Peyer's patch (tissue), 4 donors: ENCODE results near the gene OLFM1.

Experiments used
- POLR2A ChIP-seq, 2 donors: fragments of 450-650 bp; IDR thresholded peaks; one replicate each; pipeline ENCODE4 v1.5.1; 2017; ENCODE audit warnings: antibody characterized with exemption in 2 of 2, mild to moderate bottlenecking in 2 of 2, moderate library complexity in 2 of 2
- TF ChIP-seq, protein P1 (sequence below), 6 experiments: fragments of 450-650 bp in 4 of 6; fragments of 200-600 bp in 2 of 6; sonication (generic) in 1 of 6; IDR thresholded peaks; one replicate each; pipeline ENCODE4 v1.5.1; 2017 to 2019; ENCODE audit warnings: antibody characterized with exemption in 6 of 6, mild to moderate bottlenecking in 3 of 6, moderate library complexity in 1 of 6

DNA sequence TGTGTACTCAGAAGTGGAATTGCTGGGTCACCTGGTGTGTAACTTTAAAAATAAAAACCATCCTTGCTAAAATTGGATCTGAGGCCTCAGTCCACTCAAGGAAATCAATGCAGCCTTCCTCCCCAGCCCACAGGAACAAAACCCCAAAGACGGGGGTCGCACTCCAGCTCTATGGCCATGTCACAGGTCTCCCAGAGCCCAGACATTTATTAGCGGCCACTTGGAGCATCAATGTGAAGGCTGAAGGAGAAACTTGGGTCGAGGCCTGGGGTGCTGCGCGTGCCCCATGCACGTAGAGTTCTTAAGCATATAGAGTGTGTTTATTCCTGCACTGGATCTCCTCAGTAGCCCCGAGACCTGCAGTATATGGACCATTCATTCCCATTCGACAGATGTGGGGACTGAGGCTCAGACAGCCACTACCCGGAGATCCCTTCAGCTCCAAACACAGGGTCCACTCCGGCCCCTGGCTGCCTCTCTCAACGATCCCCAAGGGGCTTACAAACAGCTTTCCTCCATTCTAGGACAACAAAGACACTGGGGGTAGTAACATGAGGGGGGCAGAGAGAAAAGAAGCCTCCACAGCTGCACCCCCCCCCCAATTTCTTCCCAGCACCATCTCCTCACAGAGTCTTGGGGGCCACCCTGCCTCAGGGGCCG lies 14.3 kb upstream of the OLFM1 start:
- TF ChIP-seq, protein P1, sequence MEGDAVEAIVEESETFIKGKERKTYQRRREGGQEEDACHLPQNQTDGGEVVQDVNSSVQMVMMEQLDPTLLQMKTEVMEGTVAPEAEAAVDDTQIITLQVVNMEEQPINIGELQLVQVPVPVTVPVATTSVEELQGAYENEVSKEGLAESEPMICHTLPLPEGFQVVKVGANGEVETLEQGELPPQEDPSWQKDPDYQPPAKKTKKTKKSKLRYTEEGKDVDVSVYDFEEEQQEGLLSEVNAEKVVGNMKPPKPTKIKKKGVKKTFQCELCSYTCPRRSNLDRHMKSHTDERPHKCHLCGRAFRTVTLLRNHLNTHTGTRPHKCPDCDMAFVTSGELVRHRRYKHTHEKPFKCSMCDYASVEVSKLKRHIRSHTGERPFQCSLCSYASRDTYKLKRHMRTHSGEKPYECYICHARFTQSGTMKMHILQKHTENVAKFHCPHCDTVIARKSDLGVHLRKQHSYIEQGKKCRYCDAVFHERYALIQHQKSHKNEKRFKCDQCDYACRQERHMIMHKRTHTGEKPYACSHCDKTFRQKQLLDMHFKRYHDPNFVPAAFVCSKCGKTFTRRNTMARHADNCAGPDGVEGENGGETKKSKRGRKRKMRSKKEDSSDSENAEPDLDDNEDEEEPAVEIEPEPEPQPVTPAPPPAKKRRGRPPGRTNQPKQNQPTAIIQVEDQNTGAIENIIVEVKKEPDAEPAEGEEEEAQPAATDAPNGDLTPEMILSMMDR (IDR thresholded peaks at IDR 0.05): no peak
- no peak for TF ChIP-seq POLR2A (IDR thresholded peaks at IDR 0.05)
